Measurements from ENCODE around the gene ASTN2. TPM values are rescaled to one million over a fixed set of nuclear protein-coding genes. Genes with fewer than 3 reads are reported as not detected.

ASTN2 gene
- total RNA-seq, 1 experiment from 2014 or later, result 4.8 TPM

DNA sequence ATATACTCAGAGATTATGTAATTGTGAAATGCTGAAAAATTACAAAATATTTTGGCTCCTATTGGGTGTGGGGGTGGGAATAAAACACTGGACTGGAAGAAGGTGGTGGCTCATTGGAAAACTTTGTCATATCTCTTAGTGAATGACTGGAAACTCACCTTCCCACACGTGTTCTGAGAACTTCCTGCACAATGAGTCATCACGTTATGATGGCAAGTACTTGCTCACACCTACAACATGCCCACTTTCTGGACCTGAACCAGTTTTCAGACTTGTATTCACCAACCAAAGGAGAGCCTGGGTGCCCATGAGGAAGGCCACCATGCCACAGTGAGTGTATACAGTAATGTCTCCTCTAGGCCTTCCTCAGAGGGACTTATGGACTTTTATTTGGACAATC lies 294.8 kb downstream of the ASTN2 start:
- H3K9me2 ChIP-seq (ENCODE audit: insufficient read depth), result no peaks in the 10 kb centered on the region
- ATAC-seq, result no peak
- H3K4me2 ChIP-seq (ENCODE audit: low read length), result no peak overlapping the region
- H3K9me3 ChIP-seq (ENCODE audit: control insufficient read depth in 1 of 2, insufficient read depth in 1 of 2, low read depth in 1 of 2, low read length in 2 of 2), result no peaks in the 10 kb centered on the region
- H3K36me3 ChIP-seq (ENCODE audit: control insufficient read depth in 1 of 2, insufficient read depth in 2 of 2, low read length in 2 of 2), result no peaks in the 10 kb centered on the region
- no TSS peak for BruUV-seq (replicated peaks)
- no peak overlapping the region for H2AFZ ChIP-seq (ENCODE audit: low read depth, low read length, poor library complexity, severe bottlenecking)
- no peak for TF ChIP-seq JUND (IDR thresholded peaks at IDR 0.05)
- no peak for TF ChIP-seq SRF (IDR thresholded peaks at IDR 0.05; ENCODE audit: low read depth)
- TF ChIP-seq ZFX (IDR thresholded peaks at IDR 0.05), result no peak
- TF ChIP-seq EZH2phosphoT487 (IDR thresholded peaks at IDR 0.05; ENCODE audit: borderline replicate concordance), result no peak
- no peak for TF ChIP-seq CEBPB (IDR thresholded peaks at IDR 0.05; ENCODE audit: low read depth)
- TF ChIP-seq RAD21 (IDR thresholded peaks at IDR 0.05; ENCODE audit: low read depth), result no peak
- no peak for TF ChIP-seq ZNF274 (IDR thresholded peaks at IDR 0.05; ENCODE audit: low read depth, low read length)
- TF ChIP-seq FOSL1 (IDR thresholded peaks at IDR 0.05; ENCODE audit: low read depth), result no peak
- TF ChIP-seq CTCF (IDR thresholded peaks at IDR 0.05 in 2 of 3, conservative IDR thresholded peaks at IDR 0.05 in 1 of 3; ENCODE audit: borderline replicate concordance in 1 of 3, insufficient read depth in 1 of 3, low read depth in 2 of 3, low read length in 2 of 3), result no peak
- TF ChIP-seq ELF1 (IDR thresholded peaks at IDR 0.05; ENCODE audit: borderline replicate concordance, low read depth), result no peak
- TF ChIP-seq EZH2 (IDR thresholded peaks at IDR 0.05), result no peak
- ChIA-PET CTCF (no interaction called here), POLR2A (no interaction called here), RAD21 (ENCODE audit: low non-redundant PET in 1 of 2, low total read pairs in 2 of 2, uncharacterized antibody in 2 of 2, unreplicated experiment in 2 of 2) (no interaction called here)
- H4K20me1 ChIP-seq (ENCODE audit: insufficient read depth), result no peaks in the 10 kb centered on the region
- no peaks in the 10 kb centered on the region for H3K79me2 ChIP-seq (ENCODE audit: insufficient read depth, low read length)
- intact Hi-C loops (cut with micrococcal nuclease), result no loop called here
- DNase-seq (ENCODE audit: low read depth, low spot score), result no peak
- no peak overlapping the region for H3K4me3 ChIP-seq (replicated peaks in 1 of 2; ENCODE audit: low read depth in 1 of 2, low read length in 2 of 2)
- H3K4me1 ChIP-seq (ENCODE audit: control insufficient read depth in 1 of 2, insufficient read depth in 2 of 2, low read length in 2 of 2), result no peaks in the 10 kb centered on the region
- H3K27ac ChIP-seq (ENCODE audit: low read depth, low read length), result no peak overlapping the region
- no peak overlapping the region for H3K9ac ChIP-seq (ENCODE audit: low read length)
- H3K27me3 ChIP-seq (ENCODE audit: insufficient read depth, low read length), result no peaks in the 10 kb centered on the region

GRCh38 chr9:117116084-117116483 lies 298.8 kb downstream of the ASTN2 start:
- Histone ChIP-seq H4K20me1 (ENCODE audit: insufficient read depth) (no peaks in the 10 kb centered on the region), H3K9me3 (ENCODE audit: control insufficient read depth in 1 of 2, insufficient read depth in 1 of 2, low read depth in 1 of 2, low read length in 2 of 2) (no peaks in the 10 kb centered on the region; a peak in 1 of 4 replicates), H3K9ac (ENCODE audit: low read length) (no peak overlapping the region), H3K27me3 (ENCODE audit: insufficient read depth, low read length) (no peaks in the 10 kb centered on the region), H2AFZ (ENCODE audit: low read depth, low read length, poor library complexity, severe bottlenecking) (no peak overlapping the region), H3K36me3 (ENCODE audit: control insufficient read depth in 1 of 2, insufficient read depth in 2 of 2, low read length in 2 of 2) (no peaks in the 10 kb centered on the region), H3K4me3 (replicated peaks in 1 of 2; ENCODE audit: low read depth in 1 of 2, low read length in 2 of 2) (no peak overlapping the region), H3K9me2 (ENCODE audit: insufficient read depth) (no peaks in the 10 kb centered on the region), H3K27ac (ENCODE audit: low read depth, low read length) (no peak overlapping the region), H3K4me1 (ENCODE audit: control insufficient read depth in 1 of 2, insufficient read depth in 2 of 2, low read length in 2 of 2) (no peaks in the 10 kb centered on the region), H3K79me2 (ENCODE audit: insufficient read depth, low read length) (no peaks in the 10 kb centered on the region), H3K4me2 (ENCODE audit: low read length) (no peak overlapping the region)
- DNase-seq (ENCODE audit: low read depth, low spot score), result no peak
- CTCF ChIA-PET, result no interaction called here
- intact Hi-C loops (cut with micrococcal nuclease), result no loop called here
- RAD21 ChIA-PET (ENCODE audit: low non-redundant PET in 1 of 2, low total read pairs in 2 of 2, uncharacterized antibody in 2 of 2, unreplicated experiment in 2 of 2), result no interaction called here
- no TSS peak for BruUV-seq (replicated peaks)
- POLR2A ChIA-PET, result no interaction called here
- no peak for ATAC-seq
- TF ChIP-seq CBX3 (IDR thresholded peaks at IDR 0.05; ENCODE audit: low read depth) (no peak), CTCF (IDR thresholded peaks at IDR 0.05 in 2 of 3, conservative IDR thresholded peaks at IDR 0.05 in 1 of 3; ENCODE audit: borderline replicate concordance in 1 of 3, insufficient read depth in 1 of 3, low read depth in 2 of 3, low read length in 2 of 3) (no peak), FOSL1 (IDR thresholded peaks at IDR 0.05; ENCODE audit: low read depth) (no peak), CEBPB (IDR thresholded peaks at IDR 0.05; ENCODE audit: low read depth) (no peak), ZFX (IDR thresholded peaks at IDR 0.05) (no peak), TCF7L2 (IDR thresholded peaks at IDR 0.05; ENCODE audit: borderline replicate concordance, extremely low read depth, insufficient read depth, insufficient read length) (no peak), SP1 (IDR thresholded peaks at IDR 0.05; ENCODE audit: low read depth) (no peak), POLR2AphosphoS5 (IDR thresholded peaks at IDR 0.05; ENCODE audit: low read depth, low read length) (no peak), SRF (IDR thresholded peaks at IDR 0.05; ENCODE audit: low read depth) (no peak), MAX (IDR thresholded peaks at IDR 0.05) (no peak)
